D341Med (cell line): Measurements from ENCODE around the gene POLDIP2.

ENCODE experiments used
- DNase-seq: peaks from one replicate; pipeline ENCODE4 v3.0.0; 2012; ENCODE audit warnings: low spot score

Gene POLDIP2

DNA sequence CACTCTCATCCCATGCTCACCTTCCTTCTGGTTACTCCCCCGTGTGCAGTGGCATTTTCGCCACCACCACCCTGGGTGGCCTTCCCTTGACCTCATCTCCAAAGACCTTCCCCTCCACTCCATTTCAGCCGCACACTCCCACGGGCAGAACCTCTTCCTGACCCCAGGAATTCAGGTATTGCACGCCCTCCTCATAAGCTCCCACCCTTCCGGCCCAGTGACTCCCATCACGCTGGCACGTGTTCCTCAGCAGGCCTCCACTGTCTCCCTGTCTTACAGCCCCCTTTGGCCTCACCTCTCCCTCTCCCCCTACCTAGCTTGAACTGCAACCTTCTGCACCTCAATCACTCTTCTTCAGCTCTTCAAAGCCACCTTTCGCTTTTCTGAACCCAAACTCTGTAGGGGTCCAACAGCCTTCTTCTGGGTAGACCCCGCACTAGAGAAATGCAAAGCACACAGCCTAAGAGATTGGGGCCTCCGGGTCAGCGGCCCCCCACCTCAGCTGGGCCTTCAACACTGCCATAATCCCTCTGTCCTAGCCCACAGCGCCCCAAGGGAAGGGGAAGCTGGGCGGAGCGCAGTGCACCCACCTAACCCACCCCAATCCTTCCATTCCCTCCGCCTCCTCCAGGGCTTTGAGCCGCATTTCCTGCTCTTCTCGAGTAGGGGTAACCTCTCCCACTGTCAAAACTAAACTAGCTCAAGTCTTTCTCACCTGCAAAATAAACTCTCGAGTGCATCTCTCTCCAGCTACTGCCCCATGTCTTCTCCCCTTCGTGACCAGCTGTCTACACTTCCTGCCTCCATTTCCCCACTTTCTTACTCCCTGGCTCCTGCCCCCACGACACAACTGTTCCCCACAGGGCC is 40.0 kb downstream of the POLDIP2 start:
- no peak for DNase-seq

GRCh38 chr17:28315846-28316705 is 41.3 kb downstream of the POLDIP2 start:
- DNase-seq: no peak

- no peak for DNase-seq
Measured at GRCh38 chr17:28313841-28314240, 43.5 kb downstream of the POLDIP2 start.

DNA sequence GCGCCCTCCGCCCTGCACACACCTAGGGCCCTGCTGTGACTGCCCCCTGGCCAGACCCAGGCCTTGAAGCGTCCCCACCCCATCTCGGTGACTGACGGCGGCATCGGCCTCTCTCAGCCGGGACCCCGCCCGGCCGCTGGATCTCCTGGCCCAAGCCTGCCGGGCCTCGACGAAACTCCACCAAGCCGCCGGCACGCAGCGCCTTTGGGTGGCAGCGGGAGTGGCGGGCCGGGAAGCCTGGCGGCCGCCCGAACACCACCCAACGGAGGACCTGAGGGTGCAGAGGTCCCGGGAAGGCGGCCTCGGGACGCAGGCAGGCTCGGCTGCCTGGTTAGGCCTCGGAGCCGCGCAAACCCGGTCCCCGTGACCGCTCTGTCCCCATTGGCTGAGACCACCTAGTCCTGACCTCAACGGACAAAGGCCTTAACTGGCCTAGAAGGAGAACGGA is 50.3 kb downstream of the POLDIP2 start:
- no peak for DNase-seq

DNA sequence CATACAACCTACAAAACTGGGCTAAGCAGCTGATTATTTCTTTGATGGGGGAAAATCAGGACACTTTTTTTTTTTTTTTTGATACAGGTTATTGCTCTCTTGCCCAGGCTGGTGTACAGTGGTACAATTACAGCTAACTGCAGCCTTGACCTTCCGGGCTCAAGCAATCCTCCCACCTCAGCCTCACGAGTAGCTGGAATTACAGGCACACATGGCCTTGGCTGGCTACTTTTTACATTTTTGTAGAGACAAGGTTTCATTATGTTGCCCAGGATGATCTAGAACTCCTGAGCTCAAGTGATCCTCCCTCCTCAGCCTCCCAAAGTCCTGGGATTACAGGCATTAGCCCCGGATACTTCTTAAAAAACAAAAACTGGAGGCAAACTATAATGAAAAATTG is 58.9 kb downstream of the POLDIP2 start:
- no peak for DNase-seq
